C1 segment of cervical spinal cord (tissue), 14 donors: ENCODE measurements around the gene IBA57.

ENCODE experiments used
- DNase-seq, 14 donors: peaks; one replicate each; lab custom pipeline; 2025; lab: John Stamatoyannopoulos, UW

Gene IBA57

GRCh38 chr1:228190182-228190581 is 24.6 kb downstream of the IBA57 start:
- no peak for DNase-seq

GRCh38 chr1:228190778-228191177 is 25.2 kb downstream of the IBA57 start:
- no peak for DNase-seq

- no peak for DNase-seq
Observed at GRCh38 chr1:228194436-228194835, 28.8 kb downstream of the IBA57 start.

GRCh38 chr1:228194921-228195812 is 29.6 kb downstream of the IBA57 start:
- DNase-seq, result no peak

- no peak for DNase-seq
Observed at GRCh38 chr1:228197555-228198147, 32.0 kb downstream of the IBA57 start.

GRCh38 chr1:228198977-228199590 is 33.5 kb downstream of the IBA57 start:
- DNase-seq, result no peak

- DNase-seq, result no peak
Observed at GRCh38 chr1:228204958-228205357, 39.4 kb downstream of the IBA57 start.

- DNase-seq, result no peak
Observed at GRCh38 chr1:228205526-228206436, 40.2 kb downstream of the IBA57 start.

GRCh38 chr1:228206582-228207351 is 41.2 kb downstream of the IBA57 start:
- DNase-seq, result no peak

- DNase-seq, result no peak
Observed at GRCh38 chr1:228207381-228207810, 41.8 kb downstream of the IBA57 start.

- no peak for DNase-seq
Observed at GRCh38 chr1:228207851-228208821, 42.5 kb downstream of the IBA57 start, which contains the start of gene OBSCN. TSS of gene OBSCN (plus strand) at chr1:228208044. CDS start at chr1:228211784, 3,740 bp downstream.

GRCh38 chr1:228208831-228209551 is 43.4 kb downstream of the IBA57 start:
- no peak for DNase-seq

- no peak for DNase-seq
Observed at GRCh38 chr1:228209657-228210056, 44.1 kb downstream of the IBA57 start.

GRCh38 chr1:228210076-228210651 is 44.6 kb downstream of the IBA57 start:
- no peak for DNase-seq

- DNase-seq, result no peak
Observed at GRCh38 chr1:228210712-228211530, 45.3 kb downstream of the IBA57 start.

GRCh38 chr1:228211531-228212414 is 46.2 kb downstream of the IBA57 start:
- DNase-seq, result no peak
